Endodermal cell (in vitro differentiated cells): ENCODE measurements around the gene NMRK1. TPM values are rescaled to one million over a fixed set of nuclear protein-coding genes. Genes with fewer than 3 reads are reported as not detected.

Source experiments
- DNase-seq: peaks from one replicate; pipeline ENCODE4 v3.0.0-alpha.2; 2017
- H3K27ac ChIP-seq: 2 replicates; pipeline ENCODE4 v1.5.1; 2013; ENCODE audit warnings: mild to moderate bottlenecking, low read depth, low read length, moderate library complexity
- H3K27me3 ChIP-seq: 2 replicates; pipeline ENCODE4 v1.6.1; 2013; ENCODE audit warnings: mild to moderate bottlenecking, low read length, moderate library complexity; ENCODE audit not compliant: insufficient read depth, control insufficient read depth, poor library complexity, severe bottlenecking
- H3K36me3 ChIP-seq: 2 replicates; pipeline ENCODE4 v1.7.0; 2013; ENCODE audit warnings: mild to moderate bottlenecking, low read length, moderate library complexity; ENCODE audit not compliant: control insufficient read depth, insufficient read depth
- H3K4me1 ChIP-seq: one replicate; pipeline ENCODE4 v1.7.0; 2013; ENCODE audit warnings: low read length; ENCODE audit not compliant: control insufficient read depth, insufficient read depth
- H3K4me3 ChIP-seq: 2 replicates; pipeline ENCODE4 v1.5.1; 2013; ENCODE audit warnings: mild to moderate bottlenecking, low read length, moderate library complexity
- H3K9ac ChIP-seq: 2 replicates; pipeline ENCODE4 v1.6.1; 2013; ENCODE audit warnings: mild to moderate bottlenecking, low read length, moderate library complexity; ENCODE audit not compliant: poor library complexity, severe bottlenecking; ENCODE audit errors: extremely low read depth
- H3K9me3 ChIP-seq: 2 replicates; pipeline ENCODE4 v1.6.1; 2013; ENCODE audit warnings: mild to moderate bottlenecking, low read length, moderate library complexity; ENCODE audit not compliant: control insufficient read depth
- H3K27ac Mint-ChIP-seq: 2 replicates; pipeline ENCODE4 v1.8.0; 2020; ENCODE audit warnings: mixed read lengths
- H3K27me3 Mint-ChIP-seq: 2 replicates; pipeline ENCODE4 v1.8.0; 2021; ENCODE audit warnings: mild to moderate bottlenecking, mixed read lengths; ENCODE audit not compliant: insufficient read depth
- H3K36me3 Mint-ChIP-seq: 2 replicates; pipeline ENCODE4 v1.8.0; 2020; ENCODE audit warnings: low read depth, mixed read lengths
- H3K4me1 Mint-ChIP-seq: 2 replicates; pipeline ENCODE4 v1.8.0; 2020; ENCODE audit warnings: mixed read lengths
- H3K4me3 Mint-ChIP-seq: 2 replicates; pipeline ENCODE4 v1.8.0; 2020; ENCODE audit warnings: mild to moderate bottlenecking, moderate library complexity, mixed read lengths
- H3K9me3 Mint-ChIP-seq: 2 replicates; pipeline ENCODE4 v1.8.0; 2020; ENCODE audit warnings: mild to moderate bottlenecking, mixed read lengths
- CTCF ChIP-seq: fragments of 200-600 bp; sonication (generic); conservative IDR thresholded peaks from 2 replicates; pipeline ENCODE4 v1.5.0; 2021; ENCODE audit warnings: antibody characterized with exemption, mild to moderate bottlenecking
- WGBS, 2 experiments: methylation state at CpG; one replicate each; pipeline versions ENCODE4 v1.1.5 to v1.1.7; 2013; ENCODE audit warnings: missing lambda C conversion rate in 2 of 2, mixed read lengths in 1 of 2; ENCODE audit not compliant: insufficient coverage in 1 of 2, insufficient read length in 1 of 2; 5-methylcytosine and 5-hydroxymethylcytosine counted together
- total RNA-seq, 2 donors: library from RNA; stranded (reverse); fragmentation: NEBNext Ultra II Directional in 1 of 2; extraction: Animal tissue kit (Norgen Biotek cat#: 25700) in 1 of 2; gene quantifications; 2 replicates in 1 of 2; 3 replicates in 1 of 2; pipeline ENCODE4 v1.2.1, GENCODE V29; 2021

NMRK1 gene
- total RNA-seq, 2 donors from 2014 or later = 14.0 to 29.0 TPM

- no peak for DNase-seq
- no peak overlapping the region for H3K4me3 ChIP-seq
- Mint-ChIP-seq H3K4me1 (no peaks in the 10 kb centered on the region), H3K4me3 (no peak overlapping the region), H3K27ac (no peak overlapping the region), H3K27me3 (no peaks in the 10 kb centered on the region), H3K9me3 (peaks cover 48% of the 10 kb centered on the region), H3K36me3 (no peaks in the 10 kb centered on the region)
- H3K27me3 ChIP-seq = no peaks in the 10 kb centered on the region
- TF ChIP-seq CTCF = no peak
- 84 to 93% methylated on average over 2 to 5 of the region's 5 CpGs for WGBS, 2 experiments
- H3K27ac ChIP-seq = no peak overlapping the region
- H3K4me1 ChIP-seq = no peaks in the 10 kb centered on the region
- no peak overlapping the region for H3K9ac ChIP-seq
- H3K9me3 ChIP-seq = peaks cover 24% of the 10 kb centered on the region
- no peaks in the 10 kb centered on the region for H3K36me3 ChIP-seq
These were observed 33.5 kb downstream of the NMRK1 start for GRCh38 chr9:75054368-75055001.

GRCh38 chr9:75053869-75054268 lies 34.1 kb downstream of the NMRK1 start:
- DNase-seq = no peak
- Mint-ChIP-seq H3K27ac (no peak overlapping the region), H3K4me3 (no peak overlapping the region), H3K9me3 (peaks cover 43% of the 10 kb centered on the region), H3K36me3 (no peaks in the 10 kb centered on the region), H3K4me1 (no peaks in the 10 kb centered on the region), H3K27me3 (no peaks in the 10 kb centered on the region)
- Histone ChIP-seq H3K9me3 (peaks cover 24% of the 10 kb centered on the region), H3K27ac (no peak overlapping the region), H3K36me3 (no peaks in the 10 kb centered on the region), H3K4me1 (no peaks in the 10 kb centered on the region), H3K27me3 (no peaks in the 10 kb centered on the region), H3K9ac (no peak overlapping the region), H3K4me3 (no peak overlapping the region)
- TF ChIP-seq CTCF = no peak
- 88% methylated on average over 1 of the region's 1 CpG; no CpG with 5 or more reads in 1 of the 2 experiments for WGBS, 2 experiments

GRCh38 chr9:75051285-75051684 lies 36.7 kb downstream of the NMRK1 start:
- peaks cover 11% of the 10 kb centered on the region for H3K9me3 ChIP-seq
- H3K4me3 Mint-ChIP-seq = no peak overlapping the region
- H3K4me1 Mint-ChIP-seq = no peaks in the 10 kb centered on the region
- H3K27me3 ChIP-seq = no peaks in the 10 kb centered on the region
- H3K9ac ChIP-seq = no peak overlapping the region
- H3K27ac ChIP-seq = no peak overlapping the region
- no peaks in the 10 kb centered on the region for H3K36me3 Mint-ChIP-seq
- H3K36me3 ChIP-seq = no peaks in the 10 kb centered on the region
- no peak for TF ChIP-seq CTCF
- H3K9me3 Mint-ChIP-seq = peaks cover 17% of the 10 kb centered on the region
- no peak for DNase-seq
- H3K4me1 ChIP-seq = no peaks in the 10 kb centered on the region
- H3K27ac Mint-ChIP-seq = no peak overlapping the region
- H3K4me3 ChIP-seq = no peak overlapping the region
- no peaks in the 10 kb centered on the region for H3K27me3 Mint-ChIP-seq
